Sigmoid colon (tissue), 4 donors: ENCODE measurements around the gene ULBP3.

ENCODE experiments used
- CTCF ChIP-seq, 4 experiments: fragments of 450-650 bp in 3 of 4; fragments of 200-600 bp in 1 of 4; IDR thresholded peaks; one replicate each; pipeline ENCODE4 v1.5.1; 2016 to 2019; ENCODE audit warnings: antibody characterized with exemption in 4 of 4, mild to moderate bottlenecking in 3 of 4, moderate library complexity in 2 of 4
- EP300 ChIP-seq, 4 donors: sonication (generic); formaldehyde crosslinking; IDR thresholded peaks; one replicate each; pipeline ENCODE4 v1.6.1; 2017; ENCODE audit warnings: antibody characterized with exemption in 4 of 4
- POLR2A ChIP-seq, 2 donors: fragments of 450-650 bp; IDR thresholded peaks; one replicate each; pipeline ENCODE4 v1.6.1; 2016; ENCODE audit warnings: antibody characterized with exemption in 2 of 2, mild to moderate bottlenecking in 2 of 2, moderate library complexity in 2 of 2

DNA sequence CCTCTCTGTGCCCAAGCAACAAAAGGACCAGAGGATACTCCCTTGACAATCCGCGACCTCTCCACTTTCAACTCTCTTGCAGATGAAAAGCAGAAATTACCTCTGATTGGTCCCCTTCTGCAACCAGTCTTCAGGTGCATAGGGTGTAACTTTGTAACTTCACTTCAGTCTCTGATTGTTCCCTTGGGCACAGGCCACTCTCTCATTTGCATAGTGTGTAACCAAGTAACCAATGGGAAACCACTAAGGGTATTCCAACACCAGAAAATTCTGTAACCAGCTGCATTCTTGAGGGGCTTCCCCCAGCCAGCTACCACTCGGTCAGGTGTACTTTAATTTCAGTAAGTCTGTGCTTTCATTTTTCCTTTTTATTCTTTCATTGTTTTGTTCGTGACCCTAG is 39.2 kb downstream of the ULBP3 start:
- TF ChIP-seq CTCF (IDR thresholded peaks at IDR 0.05) (no peak), EP300 (IDR thresholded peaks at IDR 0.05) (no peak), POLR2A (IDR thresholded peaks at IDR 0.05) (no peak)
